HepG2 (cell line): ENCODE data around the gene TBCD. TPM values are rescaled to one million over a fixed set of nuclear protein-coding genes. Genes with fewer than 3 reads are reported as not detected.

Source experiments
- ATAC-seq: fragments of 200-7000 bp; cut with Tn5 transposase; 3 replicates; pipeline ENCODE4 v1.9.1; 2020; ENCODE audit warnings: mild to moderate bottlenecking, moderate library complexity
- BruUV-seq: library from RNA; stranded (reverse); fragments of 400-500 nt; replicated peaks from 2 replicates; lab custom pipeline; 2021; lab: Mats Ljungman, UMichigan
- CTCF ChIA-PET: fragments of 300-600 bp; formaldehyde crosslinking; extraction: SDS; loops from one replicate; lab custom pipeline; 2021; ENCODE audit warnings: low total read pairs, inconsistent platforms, low intra/inter-chr PET ratio; lab: Yijun Ruan, JAX
- POLR2A ChIA-PET: fragments of 350-600 bp; sonication (Branson Sonifier 250); formaldehyde crosslinking; loops from one replicate; lab custom pipeline; 2020; ENCODE audit warnings: antibody characterized with exemption, inconsistent platforms; lab: Yijun Ruan, JAX
- DNase-seq: peaks from one replicate; pipeline ENCODE4 v3.0.0-alpha.2; 2015; ENCODE audit warnings: low spot score
- FAIRE-seq: peaks from 3 replicates; lab custom pipeline; 2011; peaks lifted over from hg19 to GRCh38; lab: Jason Lieb, UNC
- H2AFZ ChIP-seq: one replicate; pipeline ENCODE4 v1.6.1; 2011; ENCODE audit warnings: low read length, inconsistent platforms
- H3K27ac ChIP-seq: fragments of 300-600 bp; 3 replicates; pipeline ENCODE4 v1.8.0; 2011; ENCODE audit warnings: mixed run types, mild to moderate bottlenecking, mixed read lengths, low read length, inconsistent platforms; ENCODE audit not compliant: insufficient read depth; ENCODE audit errors: extremely low read length
- H3K27me3 ChIP-seq, 2 experiments: fragments of 200-600 bp in 1 of 2; 2 replicates in 1 of 2; 3 replicates in 1 of 2; pipeline versions ENCODE4 v1.6.0 to v1.8.0; 2011; ENCODE audit warnings: low read length in 2 of 2, mild to moderate bottlenecking in 2 of 2, moderate library complexity in 2 of 2, inconsistent platforms in 1 of 2; ENCODE audit not compliant: insufficient read depth in 2 of 2, control insufficient read depth in 1 of 2
- H3K36me3 ChIP-seq, 2 experiments: fragments of 200-600 bp in 1 of 2; replicated peaks in 1 of 2; 2 replicates in 1 of 2; 3 replicates in 1 of 2; pipeline versions ENCODE4 v1.5.1 to v1.8.0; 2011; ENCODE audit warnings: low read length in 2 of 2, inconsistent platforms in 1 of 2; ENCODE audit not compliant: insufficient read depth in 2 of 2, control insufficient read depth in 1 of 2
- H3K4me1 ChIP-seq: 2 replicates; pipeline ENCODE4 v1.5.1; 2012; ENCODE audit warnings: low read length, inconsistent platforms; ENCODE audit not compliant: insufficient read depth
- H3K4me2 ChIP-seq: 2 replicates; pipeline ENCODE4 v1.6.0; 2011; ENCODE audit warnings: low read depth, low read length, inconsistent platforms
- H3K4me3 ChIP-seq, 3 experiments: fragments of 200-600 bp in 1 of 3; sonication (generic), shearing (Covaris generic) in 1 of 3; replicated peaks in 1 of 3; 2 replicates each; pipeline ENCODE4 v1.5.1; 2011 to 2016; ENCODE audit warnings: low read length in 3 of 3, inconsistent platforms in 2 of 3, low read depth in 2 of 3, mild to moderate bottlenecking in 2 of 3, control low read depth in 1 of 3, mixed read lengths in 1 of 3; ENCODE audit not compliant: insufficient read depth in 1 of 3
- H3K79me2 ChIP-seq: one replicate; pipeline ENCODE4 v1.6.1; 2011; ENCODE audit warnings: low read length, inconsistent platforms; ENCODE audit not compliant: insufficient read depth
- H3K9ac ChIP-seq: 2 replicates; pipeline ENCODE4 v1.6.0; 2011; ENCODE audit warnings: mild to moderate bottlenecking, low read depth, low read length, inconsistent platforms; ENCODE audit not compliant: insufficient read depth
- H3K9me3 ChIP-seq: 2 replicates; pipeline ENCODE4 v1.5.1; 2012; ENCODE audit warnings: mild to moderate bottlenecking, low read length
- H4K20me1 ChIP-seq: 2 replicates; pipeline ENCODE4 v1.6.0; 2011; ENCODE audit warnings: inconsistent platforms, mild to moderate bottlenecking, low read length, moderate library complexity; ENCODE audit not compliant: insufficient read depth
- KLF11 ChIP-seq: IDR thresholded peaks from 2 replicates; pipeline ENCODE4 v1.6.1; 2016; ENCODE audit warnings: missing compliant biosample characterization
- KLF12 ChIP-seq: sonication (generic); formaldehyde crosslinking; IDR thresholded peaks from 2 replicates; pipeline ENCODE4 v1.4.0; 2020; ENCODE audit warnings: missing genetic modification reagents, borderline replicate concordance
- MIER3 ChIP-seq: IDR thresholded peaks from 2 replicates; pipeline ENCODE4 v1.6.1; 2016; ENCODE audit warnings: missing compliant biosample characterization, borderline replicate concordance
- SAFB2 ChIP-seq: sonication (generic); formaldehyde crosslinking; IDR thresholded peaks from 2 replicates; pipeline ENCODE4 v1.5.1; 2020; ENCODE audit warnings: missing genetic modification reagents, low read depth, mild to moderate bottlenecking, borderline replicate concordance
- ZBTB38 ChIP-seq: sonication (generic); formaldehyde crosslinking; IDR thresholded peaks from 2 replicates; pipeline ENCODE4 v1.5.1; 2020; ENCODE audit warnings: mild to moderate bottlenecking, missing genetic modification reagents
- ZNF335 ChIP-seq: sonication (generic); formaldehyde crosslinking; IDR thresholded peaks from 2 replicates; pipeline ENCODE4 v1.4.0; 2020; ENCODE audit warnings: missing genetic modification reagents
- ZNF512B ChIP-seq: sonication (generic); formaldehyde crosslinking; IDR thresholded peaks from 2 replicates; pipeline ENCODE4 v1.5.1; 2020; ENCODE audit warnings: missing genetic modification reagents, mild to moderate bottlenecking, borderline replicate concordance
- ZNF770 ChIP-seq: sonication (generic); formaldehyde crosslinking; IDR thresholded peaks from 2 replicates; pipeline ENCODE4 v1.5.0; 2020; ENCODE audit warnings: mild to moderate bottlenecking, missing genetic modification reagents
- ZSCAN30 ChIP-seq: sonication (generic); formaldehyde crosslinking; IDR thresholded peaks from 2 replicates; pipeline ENCODE4 v1.5.0; 2020; ENCODE audit warnings: mild to moderate bottlenecking, missing genetic modification reagents
- WGBS: methylation state at CpG from one replicate; pipeline ENCODE4 v1.1.6; 2017; ENCODE audit warnings: low lambda C conversion rate; 5-methylcytosine and 5-hydroxymethylcytosine counted together
- in situ Hi-C: cut with HindIII; loops from 2 replicates; pipeline ENCODE4 v1.10.0; 2017; ENCODE audit warnings: low pct_unique_long_range_greater_than_20kb; ENCODE audit not compliant: extremely low pct_ligation_motif_present
- intact Hi-C: fragments of 100-400 bp; cut with micrococcal nuclease; formaldehyde crosslinking; loops from one replicate; pipeline ENCODE4 v1.10.0; 2022; ENCODE audit not compliant: unreplicated experiment
- polyA plus RNA-seq, 8 experiments: library from polyadenylated mRNA; depleted of rRNA in 3 of 8; stranded (reverse) in 7 of 8; unstranded in 1 of 8; fragments of >200 nt; fragmentation: Illumina TruSeq in 4 of 8; extraction: Trizol in 4 of 8; gene quantifications; 2 replicates each; pipeline versions ENCODE4 v1.2.1 to v1.2.3, GENCODE V29; 2011 to 2016; ENCODE audit warnings: low read depth in 4 of 8, missing spikeins in 1 of 8, mixed read lengths in 1 of 8; ENCODE audit not compliant: insufficient read depth in 1 of 8
- total RNA-seq, 5 experiments: library from RNA; depleted of rRNA; stranded (reverse); fragments of >200 nt; fragmentation: Illumina TruSeq; extraction: Trizol; gene quantifications; 2 replicates each; pipeline ENCODE4 v1.2.3, GENCODE V29; 2016; ENCODE audit warnings: low read depth in 1 of 5

TBCD gene
- total and polyA plus RNA-seq, 2 of the 13 experiments (the other 11 are each of a cell fraction or from before 2014, with no cell fraction given), result 33.9 to 54.8 TPM

DNA sequence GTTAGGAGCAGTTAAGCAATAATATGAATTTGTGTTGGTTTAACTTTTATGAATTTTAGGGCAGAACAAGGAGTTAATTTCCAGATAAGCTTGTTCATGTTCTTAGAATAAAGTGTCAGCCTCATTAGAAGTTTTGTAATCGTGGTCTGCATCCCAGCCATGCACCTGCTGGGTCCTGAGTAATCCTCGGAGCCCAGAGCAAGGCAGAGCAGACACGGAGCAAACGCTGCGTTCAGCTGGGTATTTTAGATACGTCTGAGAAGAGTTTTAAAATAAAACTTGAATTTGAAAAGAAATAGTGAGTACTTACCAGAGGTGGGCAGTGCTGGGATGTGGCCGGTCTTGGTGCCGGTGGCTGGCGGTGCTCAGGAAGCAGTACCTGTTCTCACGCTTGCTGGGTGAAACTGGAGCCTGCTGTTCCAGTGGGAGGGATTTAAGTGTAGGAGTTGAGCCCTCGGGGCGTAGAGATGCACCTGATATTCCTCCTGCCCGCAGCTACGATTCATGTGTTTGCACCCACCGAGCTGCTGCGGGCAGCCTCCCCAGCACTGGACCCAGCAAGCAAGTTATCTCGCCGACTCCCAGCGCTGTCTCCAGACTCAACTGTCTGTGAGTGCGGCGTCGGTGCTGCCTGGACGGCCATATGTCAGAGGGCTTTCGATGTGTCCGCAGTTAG, 87.9 kb downstream of the TBCD start, which contains the start of gene ZNF750:
Gene ZNF750 (minus strand): TSS at position 406 of the 676 bp plus-strand sequence. CDS start 7,568 bp downstream, outside the sequence.
- CTCF ChIA-PET, result no interaction called here
- H3K9me3 ChIP-seq, result no peaks in the 10 kb centered on the region
- DNase-seq (no peak), ATAC-seq (no peak), FAIRE-seq (no peak)
- H3K4me3 ChIP-seq, result no peak within 1 kb of the TSS
- in situ Hi-C loops, result no loop called here
- H2AFZ ChIP-seq, result no peak within 1 kb of the TSS
- no peak within 1 kb of the TSS for H3K9ac ChIP-seq
- peaks cover 28% of the 10 kb centered on the region for H3K4me1 ChIP-seq
- POLR2A ChIA-PET, result no interaction called here
- H3K79me2 ChIP-seq, result no peaks in the 10 kb centered on the region
- no peaks in the 10 kb centered on the region for H3K36me3 ChIP-seq
- intact Hi-C loops, result no loop called here
- WGBS, result 98% methylated on average over 25 of the region's 25 CpGs
- H3K4me2 ChIP-seq, result no peak within 1 kb of the TSS
- H3K27ac ChIP-seq, result peak within 1 kb of the TSS; percentile 32
- TF ChIP-seq KLF11, result no peak
- TF ChIP-seq KLF12 (CRISPR knock-in tag), result no peak
- TF ChIP-seq ZBTB38 (CRISPR knock-in tag), result 0 out of 2 replicates have a peak, but pooled peaks have one; percentile 20
- no peak for TF ChIP-seq ZNF770 (CRISPR knock-in tag)
- TF ChIP-seq ZNF512B (CRISPR knock-in tag), result no peak
- no peak for TF ChIP-seq SAFB2 (CRISPR knock-in tag)
- TF ChIP-seq ZSCAN30 (CRISPR knock-in tag), result no peak
- TF ChIP-seq ZNF335 (CRISPR knock-in tag), result no peak
- TF ChIP-seq MIER3 (CRISPR knock-in tag), result no peak
- BruUV-seq, result no TSS peak
- no peaks in the 10 kb centered on the region for H4K20me1 ChIP-seq
- H3K27me3 ChIP-seq, result no peaks in the 10 kb centered on the region
